ENCODE results near the gene BTG3. TPM values are rescaled to one million over a fixed set of nuclear protein-coding genes. Genes with fewer than 3 reads are reported as not detected.

The BTG3 gene
- total RNA-seq (2011; cell fraction: chromatin; rRNA removed; ENCODE audit: low replicate concordance): 21.9 and 68.0 TPM in 2 replicates
- total RNA-seq (2011; cell fraction: nucleolus; rRNA removed): 11.2 and 22.0 TPM in 2 replicates
- 33.2 and 41.1 TPM in 2 replicates for total RNA-seq (2011; cell fraction: nucleoplasm; rRNA removed)
- total RNA-seq (2014; rRNA removed) (23.4 and 30.6 TPM in 2 replicates), total RNA-seq (2014; rRNA removed; fragmentation: Illumina TruSeq; extraction: Trizol) (30.6 and 33.1 TPM in 2 replicates), total RNA-seq (2015; rRNA removed; fragmentation: Illumina TruSeq; extraction: Trizol) (23.1 and 23.2 TPM in 2 replicates), total RNA-seq (2021) (27.3 and 29.5 TPM in 2 replicates), polyA plus RNA-seq (2011; rRNA removed) (39.3 and 43.0 TPM in 2 replicates), polyA plus RNA-seq (2014; fragmentation: Illumina TruSeq; extraction: Trizol) (29.7 and 30.7 TPM in 2 replicates), polyA plus RNA-seq (2014; fragmentation: Nextera tagmentation; extraction: Ambion mirVana) (10 to 100 TPM; 11.7 to 13.7 TPM), polyA plus RNA-seq (2014; rRNA removed) (26.8 and 41.4 TPM in 2 replicates), polyA minus RNA-seq (2011; rRNA and poly(A)+ RNA removed) (31.2 and 32.8 TPM in 2 replicates), Bru-seq, nascent RNA (percentile 97 among the genes with signal in this experiment), BruChase-seq, experiment 1, labeled RNA remaining after a 2-hour chase (percentile 97 among the genes with signal in this experiment), BruChase-seq, experiment 2, labeled RNA remaining after a 6-hour chase (percentile 97 among the genes with signal in this experiment)
- polyA plus RNA-seq (2011; cell fraction: cytosol; rRNA removed): 9.0 and 15.2 TPM in 2 replicates
- 28.5 and 37.2 TPM in 2 replicates for polyA plus RNA-seq (2011; cell fraction: nucleus; rRNA removed)
- 14.3 and 17.0 TPM in 2 replicates for polyA plus RNA-seq (2012)
- 9.1 and 10.3 TPM in 2 replicates for polyA minus RNA-seq (2011; cell fraction: cytosol; rRNA and poly(A)+ RNA removed)
- polyA minus RNA-seq (2011; cell fraction: nucleus; rRNA and poly(A)+ RNA removed): 48.3 and 78.8 TPM in 2 replicates
- long read RNA-seq, experiment 1, transcript BTG3-202 (5 exons, 1,456 nt): major isoform, 45 of 67 reads
- long read RNA-seq, experiment 1, partial matches to known transcripts: 0 of 67 reads
- long read RNA-seq, experiment 1, other reads (novel, unspliced or antisense): 21 of 67 reads
- long read RNA-seq, experiment 2, transcript BTG3-202 (5 exons, 1,456 nt): major isoform, 11 of 16 reads
- long read RNA-seq, experiment 2, partial matches to known transcripts: 0 of 16 reads
- long read RNA-seq, experiment 2, other reads (novel, unspliced or antisense): 4 of 16 reads
- long read RNA-seq, experiment 3, transcript BTG3-202 (5 exons, 1,456 nt): major isoform, 28 of 32 reads
- long read RNA-seq, experiment 3, partial matches to known transcripts: 2 of 32 reads
- long read RNA-seq, experiment 3, other reads (novel, unspliced or antisense): 1 of 32 reads

DNA sequence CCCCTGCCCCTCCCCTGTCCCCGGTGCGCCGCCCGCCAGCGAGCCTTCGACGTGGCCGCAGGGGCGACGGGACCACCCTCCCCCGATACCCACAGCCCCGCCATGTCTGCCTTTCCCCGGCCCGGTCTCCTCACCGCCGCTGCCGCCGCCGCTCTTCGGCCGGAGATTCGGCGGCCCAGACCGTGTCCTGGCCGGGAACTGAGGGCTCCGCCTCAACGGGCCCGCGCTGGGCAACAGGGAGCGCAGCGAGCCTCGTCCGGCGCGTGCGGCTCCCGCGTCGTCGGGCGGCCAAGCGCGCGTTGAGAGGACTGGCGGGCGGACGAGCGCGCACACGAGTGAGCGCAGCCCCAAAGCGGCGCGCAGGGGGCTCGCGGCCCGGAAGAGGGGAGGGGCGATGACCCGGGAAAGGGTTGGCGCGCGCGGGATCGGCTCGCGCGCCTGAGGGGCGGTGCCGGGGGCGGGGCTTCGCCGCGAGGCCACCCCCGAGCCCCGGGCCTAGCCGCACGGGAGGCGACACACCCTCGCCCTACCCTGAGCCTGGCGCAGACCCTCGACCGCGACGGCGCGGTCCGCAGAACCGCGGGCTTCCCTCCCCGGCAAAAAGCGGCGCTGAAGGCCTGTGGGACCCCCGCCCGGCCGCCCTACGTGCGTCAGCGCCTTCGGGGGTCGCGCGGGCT lies at the start of gene BTG3:
TSS of gene BTG3 (minus strand) at position 337 of the 677 bp plus-strand sequence. CDS start 3,757 bp downstream, outside the sequence.
- Histone ChIP-seq H3K4me1 (replicated peaks in 1 of 2; ENCODE audit: control insufficient read depth in 2 of 2, insufficient read depth in 2 of 2, low read length in 2 of 2) (peaks cover 2 to 15% of the 10 kb centered on the region in 2 experiments; a peak in 4 of 5 replicates), H3K27ac (ENCODE audit: extremely low read depth, low read depth, low read length) (peak within 1 kb of the TSS; percentile 97), H3K9me3 (replicated peaks; ENCODE audit: control insufficient read depth, insufficient read depth, low read depth, low read length) (no peaks in the 10 kb centered on the region), H3K27me3 (ENCODE audit: control insufficient read depth in 2 of 2, insufficient read depth in 2 of 2, low read length in 2 of 2) (peaks cover 0 to under 1% of the 10 kb centered on the region in 2 experiments; a peak in 2 of 5 replicates), H3K4me2 (ENCODE audit: insufficient read depth, low read length) (peak within 1 kb of the TSS; percentile 95), H3K36me3 (ENCODE audit: control insufficient read depth, insufficient read depth, low read length) (peaks cover 32% of the 10 kb centered on the region), H3K9ac (ENCODE audit: insufficient read depth in 1 of 2, low read depth in 2 of 2, low read length in 2 of 2) (peak within 1 kb of the TSS; percentile 97 to 99), H4K20me1 (replicated peaks; ENCODE audit: control insufficient read depth, insufficient read depth, low read length) (no peaks in the 10 kb centered on the region), H3K79me2 (ENCODE audit: control insufficient read depth, insufficient read depth, low read length) (peaks cover 49% of the 10 kb centered on the region), H3K9me1 (ENCODE audit: control insufficient read depth, insufficient read depth, low read length) (no peaks in the 10 kb centered on the region), H3K4me3 (peak within 1 kb of the TSS; percentile 93), H2AFZ (ENCODE audit: low read depth, low read length) (peak within 1 kb of the TSS; percentile 94)
- ATAC-seq (peak; percentile 89), FAIRE-seq (no peak), DNase-seq (ENCODE audit: extremely low read depth in 1 of 4, low spot score in 3 of 4) (peak; percentile 90 to 97 (median 95))
- intact Hi-C loops (cut with micrococcal nuclease) (no loop called here), in situ Hi-C loops (cut with MboI) (no loop called here)
- no TSS peak for BruUV-seq (replicated peaks)
- ChIA-PET POLR2A (interaction anchor here (2.4 to 3.6 kb wide), 3 partner anchors 11 to 16 kb away, joined by 5 to 31 read pairs (median 9); no protein-coding TSS in a partner anchor), CTCF (ENCODE audit: low intra/inter-chr PET ratio) (no interaction called here)
- 9% methylated on average over 61 of the region's 102 CpGs for WGBS (ENCODE audit: insufficient coverage, low coverage, missing lambda C conversion rate)
- TF ChIP-seq E2F6 (IDR thresholded peaks at IDR 0.05; ENCODE audit: borderline replicate concordance in 1 of 2, extremely low read depth in 1 of 2, insufficient read depth in 1 of 2, insufficient read length in 1 of 2, low read depth in 1 of 2, low read length in 1 of 2, poor library complexity in 1 of 2, severe bottlenecking in 1 of 2) (peak; percentile 80 to 94), YY1 (IDR thresholded peaks at IDR 0.05; ENCODE audit: borderline replicate concordance in 1 of 3, control insufficient read depth in 1 of 3, extremely low read depth in 1 of 3, insufficient read depth in 3 of 3, insufficient read length in 1 of 3, insufficient replicate concordance in 2 of 3, low read depth in 1 of 3, low read length in 2 of 3) (no peak), ZNF696 (CRISPR knock-in tag; conservative IDR thresholded peaks at IDR 0.05) (no peak), SRSF9 (IDR thresholded peaks at IDR 0.05; ENCODE audit: borderline replicate concordance, low read depth, low read length) (no peak), RBM34 (IDR thresholded peaks at IDR 0.05; ENCODE audit: borderline replicate concordance, insufficient read depth, low read length) (no peak), PURB (CRISPR knock-in tag; IDR thresholded peaks at IDR 0.05; ENCODE audit: low read depth) (no peak), NRF1 (conservative IDR thresholded peaks at IDR 0.05 in 1 of 2, IDR thresholded peaks at IDR 0.05 in 1 of 2) (peak; percentile 79 to 83)
- TF ChIP-seq, protein P1, sequence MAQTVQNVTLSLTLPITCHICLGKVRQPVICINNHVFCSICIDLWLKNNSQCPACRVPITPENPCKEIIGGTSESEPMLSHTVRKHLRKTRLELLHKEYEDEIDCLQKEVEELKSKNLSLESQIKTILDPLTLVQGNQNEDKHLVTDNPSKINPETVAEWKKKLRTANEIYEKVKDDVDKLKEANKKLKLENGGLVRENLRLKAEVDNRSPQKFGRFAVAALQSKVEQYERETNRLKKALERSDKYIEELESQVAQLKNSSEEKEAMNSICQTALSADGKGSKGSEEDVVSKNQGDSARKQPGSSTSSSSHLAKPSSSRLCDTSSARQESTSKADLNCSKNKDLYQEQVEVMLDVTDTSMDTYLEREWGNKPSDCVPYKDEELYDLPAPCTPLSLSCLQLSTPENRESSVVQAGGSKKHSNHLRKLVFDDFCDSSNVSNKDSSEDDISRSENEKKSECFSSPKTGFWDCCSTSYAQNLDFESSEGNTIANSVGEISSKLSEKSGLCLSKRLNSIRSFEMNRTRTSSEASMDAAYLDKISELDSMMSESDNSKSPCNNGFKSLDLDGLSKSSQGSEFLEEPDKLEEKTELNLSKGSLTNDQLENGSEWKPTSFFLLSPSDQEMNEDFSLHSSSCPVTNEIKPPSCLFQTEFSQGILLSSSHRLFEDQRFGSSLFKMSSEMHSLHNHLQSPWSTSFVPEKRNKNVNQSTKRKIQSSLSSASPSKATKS (CRISPR knock-in tag; IDR thresholded peaks at IDR 0.05): no peak

Data from K562 (cell line).